Loucy (cell line): Measurements from ENCODE around the gene KCNQ5.

ENCODE experiments used
- H2AFZ ChIP-seq: fragments of 200-600 bp; sonication (generic); 2 replicates; pipeline ENCODE4 v1.6.0; 2016; ENCODE audit warnings: antibody characterized with exemption, mild to moderate bottlenecking, low read length, moderate library complexity
- H3F3A ChIP-seq: fragments of 200-600 bp; 2 replicates; pipeline ENCODE4 v1.6.0; 2016; ENCODE audit warnings: antibody characterized with exemption, low read depth, mild to moderate bottlenecking
- H3K27me3 ChIP-seq: fragments of 200-600 bp; sonication (generic); 2 replicates; pipeline ENCODE4 v1.6.1; 2014; ENCODE audit warnings: low read length, mild to moderate bottlenecking; ENCODE audit not compliant: insufficient read depth, poor library complexity, severe bottlenecking
- H3K36me3 ChIP-seq: fragments of 200-600 bp; sonication (generic); 2 replicates; pipeline ENCODE4 v1.6.1; 2016; ENCODE audit warnings: low read length; ENCODE audit not compliant: insufficient read depth
- H3K4me1 ChIP-seq: fragments of 200-600 bp; sonication (generic); 2 replicates; pipeline ENCODE4 v1.5.1; 2014; ENCODE audit warnings: low read length, mild to moderate bottlenecking; ENCODE audit not compliant: insufficient read depth, poor library complexity, severe bottlenecking
- H3K4me2 ChIP-seq: fragments of 200-600 bp; sonication (generic); 2 replicates; pipeline ENCODE4 v1.6.0; 2014; ENCODE audit warnings: antibody characterized with exemption, low read length, low read depth, mild to moderate bottlenecking; ENCODE audit not compliant: poor library complexity, severe bottlenecking
- H3K4me3 ChIP-seq: fragments of 200-600 bp; sonication (generic); 2 replicates; pipeline ENCODE4 v1.5.1; 2014; ENCODE audit warnings: low read length, mild to moderate bottlenecking, mixed read lengths; ENCODE audit not compliant: poor library complexity, severe bottlenecking
- H3K79me2 ChIP-seq: fragments of 200-600 bp; sonication (generic); 2 replicates; pipeline ENCODE4 v1.6.1; 2014; ENCODE audit warnings: low read length; ENCODE audit not compliant: insufficient read depth
- H3K9ac ChIP-seq: fragments of 200-600 bp; sonication (generic); 2 replicates; pipeline ENCODE4 v1.6.0; 2014; ENCODE audit warnings: mild to moderate bottlenecking, low read depth, low read length, moderate library complexity; ENCODE audit not compliant: poor library complexity, severe bottlenecking
- H3K9me2 ChIP-seq: fragments of 200-600 bp; sonication (generic); replicated peaks from 2 replicates; pipeline ENCODE4 v1.6.1; 2016; ENCODE audit warnings: low read depth, low read length, mixed read lengths
- H3K9me3 ChIP-seq: fragments of 200-600 bp; sonication (generic); 2 replicates; pipeline ENCODE4 v1.6.1; 2014; ENCODE audit warnings: mild to moderate bottlenecking, antibody characterized with exemption, low read length, low read depth; ENCODE audit not compliant: insufficient read depth
- H4K20me1 ChIP-seq: fragments of 200-600 bp; sonication (generic); 2 replicates; pipeline ENCODE4 v1.6.0; 2014; ENCODE audit warnings: antibody characterized with exemption, low read length, mild to moderate bottlenecking; ENCODE audit not compliant: insufficient read depth, poor library complexity, severe bottlenecking
- CTCF ChIP-seq: fragments of 200-600 bp; sonication (generic); conservative IDR thresholded peaks from 2 replicates; pipeline ENCODE4 v1.5.1; 2014; ENCODE audit warnings: mild to moderate bottlenecking, antibody characterized with exemption, low read length
- EZH2phosphoT487 ChIP-seq: fragments of 200-600 bp; IDR thresholded peaks from 2 replicates; pipeline ENCODE4 v1.6.1; 2018; ENCODE audit warnings: antibody characterized with exemption, mild to moderate bottlenecking, moderate library complexity, borderline replicate concordance

KCNQ5 gene

GRCh38 chr6:73109659-73110058, 487.8 kb downstream of the KCNQ5 start:
- no peaks in the 10 kb centered on the region for H3K9me3 ChIP-seq
- H3F3A ChIP-seq = no peaks in the 10 kb centered on the region
- H3K9me2 ChIP-seq = no peaks in the 10 kb centered on the region
- H4K20me1 ChIP-seq = no peaks in the 10 kb centered on the region
- H3K4me2 ChIP-seq = no peak overlapping the region
- TF ChIP-seq EZH2phosphoT487 = no peak
- no peak for TF ChIP-seq CTCF
- no peaks in the 10 kb centered on the region for H3K27me3 ChIP-seq
- H3K36me3 ChIP-seq = no peaks in the 10 kb centered on the region
- H3K4me3 ChIP-seq = no peak overlapping the region
- no peak overlapping the region for H2AFZ ChIP-seq
- H3K4me1 ChIP-seq = no peaks in the 10 kb centered on the region
- H3K9ac ChIP-seq = no peak overlapping the region
- no peaks in the 10 kb centered on the region for H3K79me2 ChIP-seq

- no peaks in the 10 kb centered on the region for H4K20me1 ChIP-seq
- H3F3A ChIP-seq = no peaks in the 10 kb centered on the region
- no peaks in the 10 kb centered on the region for H3K36me3 ChIP-seq
- no peaks in the 10 kb centered on the region for H3K4me1 ChIP-seq
- no peaks in the 10 kb centered on the region for H3K79me2 ChIP-seq
- TF ChIP-seq CTCF (no peak), EZH2phosphoT487 (no peak)
- H3K9me2 ChIP-seq = no peaks in the 10 kb centered on the region
- H3K9ac ChIP-seq = no peak overlapping the region
- H3K4me3 ChIP-seq = no peak overlapping the region
- no peak overlapping the region for H2AFZ ChIP-seq
- H3K9me3 ChIP-seq = no peaks in the 10 kb centered on the region
- no peaks in the 10 kb centered on the region for H3K27me3 ChIP-seq
- no peak overlapping the region for H3K4me2 ChIP-seq
Observed at GRCh38 chr6:73116330-73116729, 494.5 kb downstream of the KCNQ5 start.

GRCh38 chr6:73121421-73121993, 499.6 kb downstream of the KCNQ5 start:
- Histone ChIP-seq H3K4me2 (no peak overlapping the region), H3K9me3 (no peaks in the 10 kb centered on the region), H3K36me3 (no peaks in the 10 kb centered on the region), H3K27me3 (no peaks in the 10 kb centered on the region), H3K79me2 (no peaks in the 10 kb centered on the region), H3K9me2 (no peaks in the 10 kb centered on the region), H3F3A (no peaks in the 10 kb centered on the region), H4K20me1 (no peaks in the 10 kb centered on the region), H3K9ac (no peak overlapping the region), H3K4me3 (no peak overlapping the region), H2AFZ (no peak overlapping the region), H3K4me1 (no peaks in the 10 kb centered on the region)
- TF ChIP-seq CTCF (no peak), EZH2phosphoT487 (no peak)
